ENCODE data around the gene NEK8. TPM values are rescaled to one million over a fixed set of nuclear protein-coding genes. Genes with fewer than 3 reads are reported as not detected.

The NEK8 gene
- polyA plus RNA-seq, 3 donors, result 2.7 to 9.6 (median 3.1) TPM

DNA sequence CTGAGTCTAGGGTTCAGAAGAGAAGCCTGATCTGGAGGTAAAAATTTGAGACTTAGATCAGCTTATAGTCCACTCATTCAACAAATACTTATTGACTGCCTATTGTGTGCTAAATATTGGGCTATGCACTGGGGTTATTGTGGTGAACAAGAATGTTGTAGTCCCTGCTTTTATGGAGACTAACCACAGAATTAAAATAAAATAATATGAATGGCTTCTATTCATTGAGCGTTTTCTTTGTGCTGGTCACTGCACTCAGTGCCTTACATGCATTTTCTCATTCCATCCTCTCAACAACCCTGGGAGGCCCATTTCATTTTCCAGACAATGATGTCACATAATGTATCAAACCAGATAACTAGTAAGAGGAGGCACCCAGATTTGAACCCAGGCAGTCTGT, 4.8 kb downstream of the NEK8 start:
- no peak overlapping the region for H3K27ac ChIP-seq (ENCODE audit: low read depth in 1 of 2, low read length in 2 of 2)
- no peaks in the 10 kb centered on the region for H4K20me1 ChIP-seq (ENCODE audit: insufficient read depth, low read length)
- no peak overlapping the region for H3K4me2 ChIP-seq (replicated peaks; ENCODE audit: extremely low read depth, low read length, poor library complexity, severe bottlenecking)
- no peak overlapping the region for H2AFZ ChIP-seq (ENCODE audit: insufficient read depth, low read depth, low read length, poor library complexity, severe bottlenecking)
- no peaks in the 10 kb centered on the region for H3K9me3 Mint-ChIP-seq
- intact Hi-C loops (cut with micrococcal nuclease), result no loop called here
- no peak for DNase-seq
- H3K4me1 Mint-ChIP-seq, result peaks cover 12% of the 10 kb centered on the region
- H3K27me3 ChIP-seq (ENCODE audit: control insufficient read depth in 2 of 2, insufficient read depth in 2 of 2, low read length in 2 of 2), result no peaks in the 10 kb centered on the region
- H3K27me3 Mint-ChIP-seq (ENCODE audit: low read depth in 3 of 3), result peaks cover 0 to 4% (median 4%) of the 10 kb centered on the region in 3 donors
- no peaks in the 10 kb centered on the region for H3K79me2 ChIP-seq (ENCODE audit: insufficient read depth, low read length)
- WGBS (ENCODE audit: insufficient coverage), result 80% methylated on average over 1 of the region's 1 CpG
- H3K4me1 ChIP-seq (ENCODE audit: control insufficient read depth in 1 of 2, insufficient read depth in 2 of 2, low read length in 2 of 2), result peaks cover 12 to 15% of the 10 kb centered on the region in 2 donors
- H3K4me3 Mint-ChIP-seq, result no peak overlapping the region
- no peak overlapping the region for H3K9ac ChIP-seq (ENCODE audit: insufficient read depth, low read length, poor library complexity, severe bottlenecking)
- peaks cover 5 to 6% of the 10 kb centered on the region in 2 donors for H3K36me3 Mint-ChIP-seq
- H3K9me3 ChIP-seq (replicated peaks in 1 of 2; ENCODE audit: control insufficient read depth in 1 of 2, insufficient read depth in 1 of 2, low read length in 2 of 2), result no peaks in the 10 kb centered on the region
- H3K36me3 ChIP-seq (replicated peaks in 1 of 2; ENCODE audit: control insufficient read depth in 1 of 2, insufficient read depth in 2 of 2, low read length in 2 of 2), result no peaks in the 10 kb centered on the region
- H3K4me3 ChIP-seq (replicated peaks in 1 of 3; ENCODE audit: low read depth in 2 of 3, low read length in 3 of 3), result no peak overlapping the region
- H3K27ac Mint-ChIP-seq, result no peak overlapping the region
- no peak for TF ChIP-seq CTCF (IDR thresholded peaks at IDR 0.05)

DNA sequence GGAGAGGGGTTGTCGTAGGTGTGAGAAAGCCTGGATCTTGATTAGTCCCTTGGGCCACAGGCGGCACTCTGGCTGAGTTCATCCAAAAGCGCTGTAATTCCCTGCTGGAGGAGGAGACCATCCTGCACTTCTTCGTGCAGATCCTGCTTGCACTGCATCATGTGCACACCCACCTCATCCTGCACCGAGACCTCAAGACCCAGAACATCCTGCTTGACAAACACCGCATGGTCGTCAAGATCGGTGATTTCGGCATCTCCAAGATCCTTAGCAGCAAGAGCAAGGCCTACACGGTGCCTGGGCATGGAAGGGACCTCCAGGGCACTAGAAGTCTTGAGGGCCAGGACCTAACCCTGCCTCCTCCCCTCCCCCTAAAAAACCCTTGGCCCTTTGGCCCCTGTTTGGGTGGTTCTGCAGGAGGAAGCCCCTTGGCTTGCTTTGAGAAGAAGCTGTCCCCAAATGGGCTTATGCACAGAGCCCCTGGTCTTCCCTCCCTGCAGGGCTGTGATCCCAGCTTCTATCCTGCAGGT, 6.2 kb downstream of the NEK8 start:
- Mint-ChIP-seq H3K9me3 (peaks cover 0 to 3% (median 0%) of the 10 kb centered on the region in 7 donors), H3K4me3 (no peak overlapping the region), H3K27ac (no peak overlapping the region), H3K4me1 (peaks cover 2% of the 10 kb centered on the region), H3K36me3 (peaks cover 13% of the 10 kb centered on the region in 2 donors), H3K27me3 (ENCODE audit: low read depth in 3 of 3) (peaks cover 0 to 11% (median 6%) of the 10 kb centered on the region in 3 donors)
- H3K4me2 ChIP-seq (replicated peaks; ENCODE audit: extremely low read depth, low read length, poor library complexity, severe bottlenecking), result no peak overlapping the region
- H3K9me3 ChIP-seq (replicated peaks in 1 of 2; ENCODE audit: control insufficient read depth in 1 of 2, insufficient read depth in 1 of 2, low read length in 2 of 2), result no peaks in the 10 kb centered on the region
- H2AFZ ChIP-seq (ENCODE audit: insufficient read depth, low read depth, low read length, poor library complexity, severe bottlenecking), result no peak overlapping the region
- no peaks in the 10 kb centered on the region for H3K36me3 ChIP-seq (replicated peaks in 1 of 2; ENCODE audit: control insufficient read depth in 1 of 2, insufficient read depth in 2 of 2, low read length in 2 of 2)
- no peaks in the 10 kb centered on the region for H3K79me2 ChIP-seq (ENCODE audit: insufficient read depth, low read length)
- no peak for TF ChIP-seq CTCF (IDR thresholded peaks at IDR 0.05)
- H4K20me1 ChIP-seq (ENCODE audit: insufficient read depth, low read length), result no peaks in the 10 kb centered on the region
- DNase-seq, result no peak
- H3K4me1 ChIP-seq (ENCODE audit: control insufficient read depth in 1 of 2, insufficient read depth in 2 of 2, low read length in 2 of 2), result peaks cover 2 to 4% of the 10 kb centered on the region in 2 donors
- no peaks in the 10 kb centered on the region for H3K27me3 ChIP-seq (ENCODE audit: control insufficient read depth in 2 of 2, insufficient read depth in 2 of 2, low read length in 2 of 2)
- intact Hi-C loops (cut with micrococcal nuclease), result no loop called here
- no peak overlapping the region for H3K27ac ChIP-seq (ENCODE audit: low read depth in 1 of 2, low read length in 2 of 2)
- H3K4me3 ChIP-seq (replicated peaks in 1 of 3; ENCODE audit: low read depth in 2 of 3, low read length in 3 of 3), result no peak overlapping the region
- H3K9ac ChIP-seq (ENCODE audit: insufficient read depth, low read length, poor library complexity, severe bottlenecking), result no peak overlapping the region
- WGBS (ENCODE audit: insufficient coverage), result 94% methylated on average over 6 of the region's 10 CpGs
